K562 (cell line): ENCODE measurements around the gene ASF1B. TPM values are rescaled to one million over a fixed set of nuclear protein-coding genes. Genes with fewer than 3 reads are reported as not detected.

Source experiments
- ATAC-seq: fragments of 200-7000 bp; cut with Tn5 transposase; 3 replicates; pipeline ENCODE4 v1.9.1; 2020; ENCODE audit warnings: moderate library complexity
- BruUV-seq: library from RNA; stranded (reverse); fragments of 400-500 nt; replicated peaks from 2 replicates; lab custom pipeline; 2021; lab: Mats Ljungman, UMichigan
- CTCF ChIA-PET: fragments of 300-600 bp; formaldehyde crosslinking; extraction: SDS; loops from one replicate; lab custom pipeline; 2021; ENCODE audit warnings: low intra/inter-chr PET ratio; lab: Yijun Ruan, JAX
- POLR2A ChIA-PET: fragments of 300-600, 350-650 bp; sonication (Branson Sonifier 250); formaldehyde crosslinking; extraction: SDS; loops from one replicate; lab custom pipeline; 2021; ENCODE audit warnings: antibody characterized with exemption, inconsistent platforms; lab: Yijun Ruan, JAX
- DNase-seq, 4 experiments: peaks; one replicate each; pipeline versions ENCODE4 v3.0.0 to v3.0.0-alpha.2; 2011 to 2018; ENCODE audit warnings: low spot score in 3 of 4, mixed read lengths in 3 of 4; ENCODE audit errors: extremely low read depth in 1 of 4
- FAIRE-seq: peaks from 2 replicates; lab custom pipeline; 2011; peaks lifted over from hg19 to GRCh38; lab: Jason Lieb, UNC
- H2AFZ ChIP-seq: 2 replicates; pipeline ENCODE4 v1.6.0; 2011; ENCODE audit warnings: low read depth, low read length, control low read depth, inconsistent platforms
- H3K27ac ChIP-seq: fragments of 200-600 bp; 3 replicates; pipeline ENCODE4 v1.8.0; 2011; ENCODE audit warnings: low read depth, mild to moderate bottlenecking, control low read depth, inconsistent platforms, low read length, moderate library complexity, mixed read lengths; ENCODE audit errors: extremely low read depth
- H3K27me3 ChIP-seq, 2 experiments: fragments of 300-600 bp in 1 of 2; 2 replicates in 1 of 2; 3 replicates in 1 of 2; pipeline versions ENCODE4 v1.6.0 to v1.8.0; 2011; ENCODE audit warnings: inconsistent platforms in 2 of 2, low read length in 2 of 2, mild to moderate bottlenecking in 1 of 2, mixed read lengths in 1 of 2, moderate library complexity in 1 of 2; ENCODE audit not compliant: control insufficient read depth in 2 of 2, insufficient read depth in 2 of 2
- H3K36me3 ChIP-seq: fragments of 300-600 bp; 3 replicates; pipeline ENCODE4 v1.8.0; 2011; ENCODE audit warnings: mild to moderate bottlenecking, low read length, inconsistent platforms; ENCODE audit not compliant: control insufficient read depth, insufficient read depth
- H3K4me1 ChIP-seq, 2 experiments: fragments of 200-600 bp in 1 of 2; replicated peaks in 1 of 2; 2 replicates in 1 of 2; 3 replicates in 1 of 2; pipeline versions ENCODE4 v1.5.1 to v1.8.0; 2011; ENCODE audit warnings: inconsistent platforms in 2 of 2, low read length in 2 of 2, mild to moderate bottlenecking in 1 of 2, mixed read lengths in 1 of 2, moderate library complexity in 1 of 2; ENCODE audit not compliant: control insufficient read depth in 2 of 2, insufficient read depth in 2 of 2
- H3K4me2 ChIP-seq: 2 replicates; pipeline ENCODE4 v1.6.1; 2011; ENCODE audit warnings: low read length, control low read depth, inconsistent platforms, mixed read lengths; ENCODE audit not compliant: insufficient read depth
- H3K4me3 ChIP-seq: fragments of 200-600 bp; sonication (generic), shearing (Covaris generic); 2 replicates; pipeline ENCODE4 v1.5.1; 2016; ENCODE audit warnings: control low read depth, inconsistent platforms
- H3K79me2 ChIP-seq: fragments of 200-600 bp; 3 replicates; pipeline ENCODE4 v1.8.0; 2011; ENCODE audit warnings: low read length, inconsistent platforms; ENCODE audit not compliant: control insufficient read depth, insufficient read depth
- H3K9ac ChIP-seq, 2 experiments: 2 replicates each; pipeline versions ENCODE4 v1.6.0 to v1.6.1; 2011; ENCODE audit warnings: low read depth in 2 of 2, low read length in 2 of 2, control low read depth in 1 of 2, inconsistent platforms in 1 of 2, mild to moderate bottlenecking in 1 of 2, mixed read lengths in 1 of 2; ENCODE audit not compliant: insufficient read depth in 1 of 2
- H3K9me1 ChIP-seq: one replicate; pipeline ENCODE4 v1.6.0; 2011; ENCODE audit warnings: inconsistent platforms, mild to moderate bottlenecking, low read length, moderate library complexity; ENCODE audit not compliant: control insufficient read depth, insufficient read depth
- H3K9me3 ChIP-seq: replicated peaks from 2 replicates; pipeline ENCODE4 v1.5.1; 2011; ENCODE audit warnings: low read depth, low read length, inconsistent platforms; ENCODE audit not compliant: control insufficient read depth, insufficient read depth
- H4K20me1 ChIP-seq: replicated peaks from 2 replicates; pipeline ENCODE4 v1.6.1; 2011; ENCODE audit warnings: low read length, inconsistent platforms, mixed read lengths; ENCODE audit not compliant: control insufficient read depth, insufficient read depth
- ATF1 ChIP-seq, 2 experiments: fragments of 450-650 bp in 1 of 2; IDR thresholded peaks; 2 replicates each; pipeline ENCODE4 v1.6.1; 2016; ENCODE audit warnings: missing compliant biosample characterization in 1 of 2, missing genetic modification characterization in 1 of 2
- C11orf30 ChIP-seq: fragments of 450-650 bp; IDR thresholded peaks from 2 replicates; pipeline ENCODE4 v1.6.1; 2016; ENCODE audit warnings: low read depth, mild to moderate bottlenecking
- MCM5 ChIP-seq: fragments of 450-650 bp; IDR thresholded peaks from 2 replicates; pipeline ENCODE4 v1.6.1; 2016; ENCODE audit warnings: low read depth
- MEIS2 ChIP-seq: fragments of 450-650 bp; IDR thresholded peaks from 2 replicates; pipeline ENCODE4 v1.6.1; 2014; ENCODE audit warnings: mild to moderate bottlenecking; ENCODE audit not compliant: partially characterized antibody
- POLR2G ChIP-seq: fragments of 200-400 bp; formaldehyde crosslinking; IDR thresholded peaks from 2 replicates; pipeline ENCODE4 v1.6.1; 2017; ENCODE audit warnings: low read depth, mild to moderate bottlenecking, antibody characterized with exemption, low read length, moderate library complexity
- SIN3A ChIP-seq, 2 experiments: fragments of 150-350 bp in 1 of 2; IDR thresholded peaks; 2 replicates each; pipeline ENCODE4 v1.6.1; 2011 to 2016; ENCODE audit warnings: borderline replicate concordance in 2 of 2, low read depth in 2 of 2, low read length in 2 of 2, mild to moderate bottlenecking in 2 of 2, moderate library complexity in 2 of 2; ENCODE audit not compliant: control insufficient read depth in 1 of 2
- TAF7 ChIP-seq: fragments of 450-650 bp; IDR thresholded peaks from 2 replicates; pipeline ENCODE4 v1.6.1; 2016; ENCODE audit warnings: missing genetic modification characterization, missing compliant biosample characterization
- TFAM ChIP-seq: fragments of 250-450 bp; sonication (Bioruptor Pico); conservative IDR thresholded peaks from 2 replicates; pipeline ENCODE4 v1.5.0; 2021; ENCODE audit warnings: mild to moderate bottlenecking, moderate library complexity
- ZBTB12 ChIP-seq: fragments of 250-450 bp; sonication (Bioruptor Pico); IDR thresholded peaks from 2 replicates; pipeline ENCODE4 v1.4.0; 2020
- ZFPM2 ChIP-seq: fragments of 250-450 bp; sonication (Bioruptor Pico); IDR thresholded peaks from 2 replicates; pipeline ENCODE4 v1.5.1; 2022; ENCODE audit warnings: mild to moderate bottlenecking
- ZNF395 ChIP-seq: fragments of 200-800 bp; sonication (Bioruptor generic); IDR thresholded peaks from 2 replicates; pipeline ENCODE4 v1.6.1; 2017; ENCODE audit warnings: missing genetic modification characterization, missing compliant biosample characterization
- ZNF699 ChIP-seq: fragments of 250-450 bp; sonication (Bioruptor Pico); IDR thresholded peaks from 2 replicates; pipeline ENCODE4 v1.8.0; 2021; ENCODE audit warnings: mild to moderate bottlenecking, moderate library complexity; ENCODE audit not compliant: insufficient replicate concordance
- WGBS: fragments of 100-300 bp; shearing (Covaris generic); methylation state at CpG from one replicate; pipeline ENCODE4 v1.1.6; 2016; ENCODE audit warnings: low coverage, mixed read lengths; ENCODE audit not compliant: insufficient coverage; ENCODE audit errors: missing lambda C conversion rate; 5-methylcytosine and 5-hydroxymethylcytosine counted together
- in situ Hi-C: fragments of 300-500 bp; cut with MboI; formaldehyde crosslinking; loops from 4 replicates; pipeline ENCODE4 v1.15.0; 2018; ENCODE audit warnings: inconsistent platforms, mixed read lengths
- intact Hi-C: fragments of 100-400 bp; cut with micrococcal nuclease; formaldehyde crosslinking; loops from 2 replicates; pipeline ENCODE4 v1.14.2; 2022
- polyA plus RNA-seq, 8 experiments: library from polyadenylated mRNA; depleted of rRNA in 4 of 8; stranded (reverse) in 5 of 8; unstranded in 3 of 8; fragments of >200 nt; fragmentation: Nextera tagmentation in 2 of 8; fragmentation: Illumina TruSeq in 1 of 8; extraction: Ambion mirVana in 2 of 8; extraction: Trizol in 1 of 8; gene quantifications; 2 replicates each; pipeline versions ENCODE4 v1.2.1 to v1.2.3, GENCODE V29; 2011 to 2014; ENCODE audit warnings: inconsistent platforms in 1 of 8, missing spikeins in 1 of 8
- total RNA-seq, 7 experiments: library from RNA; depleted of rRNA in 6 of 7; stranded (reverse); fragments of >200 nt in 6 of 7; fragmentation: Illumina TruSeq in 2 of 7; extraction: Trizol in 2 of 7; gene quantifications; 2 replicates each; pipeline versions ENCODE4 v1.2.1 to v1.2.3, GENCODE V29; 2011 to 2021; ENCODE audit warnings: low replicate concordance in 1 of 7
- TF ChIP-seq, protein P1 (sequence below): IDR thresholded peaks from 2 replicates; pipeline ENCODE4 v1.6.1; 2012; ENCODE audit warnings: low read depth, low read length, improper control_type of control experiment, borderline replicate concordance

ASF1B gene
- total and polyA plus RNA-seq, 9 of the 15 experiments (the other 6 are each of a cell fraction or from before 2014, with no cell fraction given), result 6.0 to 69.4 (median 53.3) TPM

DNA sequence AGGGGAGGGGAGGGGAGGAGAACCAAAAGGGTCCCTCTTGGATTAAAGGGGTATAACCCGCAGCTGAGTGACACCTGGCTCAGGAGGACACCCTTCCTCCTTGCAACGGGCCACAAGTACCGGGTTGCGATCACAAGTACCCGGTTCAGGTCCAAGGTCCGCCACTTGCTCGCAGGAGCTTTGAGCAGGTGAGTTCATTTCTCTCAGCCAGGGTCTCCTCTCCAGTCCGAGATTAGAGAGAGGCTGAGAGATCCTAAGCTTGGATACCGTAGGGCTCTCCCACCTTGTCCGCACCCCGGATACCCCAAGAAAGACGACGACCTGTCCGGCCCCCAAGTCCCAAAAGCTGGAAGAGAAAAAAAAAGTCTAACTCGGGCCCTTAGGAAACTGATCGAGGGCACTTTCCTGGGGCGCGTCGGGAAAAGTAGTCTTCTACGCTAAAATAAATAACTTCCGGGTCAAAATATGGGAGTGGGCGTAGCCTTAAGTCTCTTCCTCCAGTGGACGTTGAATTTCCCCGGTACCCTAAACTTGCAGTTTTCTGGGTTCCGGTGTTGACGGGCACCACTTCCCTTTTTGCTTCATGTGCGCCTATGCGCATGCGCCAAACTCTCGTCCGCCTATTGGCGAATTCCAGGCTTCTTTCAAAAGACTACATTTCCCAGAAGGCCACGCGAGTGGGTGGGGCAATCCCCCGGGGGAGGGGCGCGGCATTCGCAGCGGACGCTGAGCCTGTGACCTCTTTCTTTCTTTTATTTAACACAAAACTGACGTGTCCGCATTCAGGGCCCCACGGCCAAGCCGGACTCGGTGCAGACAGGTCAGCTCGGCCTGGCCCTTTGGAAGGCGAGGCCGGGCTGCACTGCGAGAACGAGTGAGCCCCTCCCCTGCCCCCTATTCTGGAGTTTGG, 55.2 kb downstream of the ASF1B start:
- intact Hi-C loops (no loop called here), in situ Hi-C loops (no loop called here)
- peak overlapping the region; percentile 91 for H3K4me2 ChIP-seq
- peak overlapping the region; percentile 84 to 93 for H3K9ac ChIP-seq
- peaks cover 9% of the 10 kb centered on the region; the same call in 1 of the 3 replicates for H3K79me2 ChIP-seq
- no peaks in the 10 kb centered on the region for H3K9me1 ChIP-seq
- DNase-seq, result peak; percentile 89 to 99 (median 94)
- under 1% methylated on average over 48 of the region's 50 CpGs for WGBS
- H4K20me1 ChIP-seq, result no peaks in the 10 kb centered on the region
- peak overlapping the region; percentile 83 for H2AFZ ChIP-seq
- H3K9me3 ChIP-seq, result no peaks in the 10 kb centered on the region
- TSS peak; percentile 88 for BruUV-seq
- ChIA-PET CTCF (interaction anchor here (0.8 kb wide), 1 partner anchor 200 kb away, joined by 4 read pairs; no protein-coding TSS in a partner anchor), POLR2A (interaction anchor here (0.6 to 1.7 kb wide), 5 partner anchors 10 to 208 kb away, joined by 3 to 5 read pairs (median 4); partner anchors contain the start of genes ASF1B and DCAF15)
- peaks cover 10 to 30% of the 10 kb centered on the region in 2 experiments; a peak in 4 of 5 replicates for H3K4me1 ChIP-seq
- FAIRE-seq, result peak; percentile 100
- H3K27me3 ChIP-seq, result no peaks in the 10 kb centered on the region
- peak; percentile 90 for ATAC-seq
- H3K27ac ChIP-seq, result peak overlapping the region; percentile 84
- H3K4me3 ChIP-seq, result peak overlapping the region; percentile 63
- peaks cover 3% of the 10 kb centered on the region; the same call in 1 of the 3 replicates for H3K36me3 ChIP-seq
- TF ChIP-seq ZBTB12 (0 out of 2 replicates have a peak, but pooled peaks have one; percentile 24), MEIS2 (peak; percentile 90), C11orf30 (peak; percentile 70), TFAM (CRISPR knock-in tag) (no peak), POLR2G (peak; percentile 93), ZFPM2 (no peak), ZNF699 (no peak), ZNF395 (CRISPR knock-in tag) (peak; percentile 80), ATF1 (CRISPR knock-in tag; IDR thresholded peaks at IDR 0.05) (no peak), ATF1 (tag; IDR thresholded peaks at IDR 0.05) (peak; percentile 87), TAF7 (tag) (peak; percentile 70; the same call in 1 of the 2 replicates), MCM5 (no peak), SIN3A (IDR thresholded peaks at IDR 0.05; ENCODE audit: borderline replicate concordance in 2 of 2, control insufficient read depth in 1 of 2, low read depth in 2 of 2, low read length in 2 of 2) (peak in 1 of 2 experiments; percentile 90; a peak in 1 of 4 replicates)
- TF ChIP-seq, protein P1, sequence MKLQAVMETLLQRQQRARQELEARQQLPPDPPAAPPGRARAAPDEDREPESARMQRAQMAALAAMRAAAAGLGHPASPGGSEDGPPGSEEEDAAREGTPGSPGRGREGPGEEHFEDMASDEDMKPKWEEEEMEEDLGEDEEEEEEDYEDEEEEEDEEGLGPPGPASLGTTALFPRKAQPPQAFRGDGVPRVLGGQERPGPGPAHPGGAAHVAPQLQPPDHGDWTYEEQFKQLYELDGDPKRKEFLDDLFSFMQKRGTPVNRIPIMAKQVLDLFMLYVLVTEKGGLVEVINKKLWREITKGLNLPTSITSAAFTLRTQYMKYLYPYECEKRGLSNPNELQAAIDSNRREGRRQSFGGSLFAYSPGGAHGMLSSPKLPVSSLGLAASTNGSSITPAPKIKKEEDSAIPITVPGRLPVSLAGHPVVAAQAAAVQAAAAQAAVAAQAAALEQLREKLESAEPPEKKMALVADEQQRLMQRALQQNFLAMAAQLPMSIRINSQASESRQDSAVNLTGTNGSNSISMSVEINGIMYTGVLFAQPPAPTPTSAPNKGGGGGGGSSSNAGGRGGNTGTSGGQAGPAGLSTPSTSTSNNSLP, result no peak
